ENCODE data around the gene UNC79.

Gene UNC79

GRCh38 chr14:93747560-93747959, 316.8 kb downstream of the UNC79 start:
- H3K4me3 ChIP-seq (ENCODE audit: extremely low read depth, insufficient read depth, low read length, poor library complexity, severe bottlenecking): no peak overlapping the region
- no peaks in the 10 kb centered on the region for H3K9me3 ChIP-seq (ENCODE audit: control insufficient read depth, low read length)
- H3K36me3 ChIP-seq (ENCODE audit: control insufficient read depth, insufficient read depth, low read length): no peaks in the 10 kb centered on the region
- peaks cover 12% of the 10 kb centered on the region for H3K4me1 ChIP-seq (ENCODE audit: control insufficient read depth, insufficient read depth, low read length, poor library complexity, severe bottlenecking)
- 100% methylated on average over 1 of the region's 1 CpG for WGBS, 2 experiments (ENCODE audit: insufficient coverage in 2 of 2)
- H3K27ac ChIP-seq (ENCODE audit: low read depth, low read length, severe bottlenecking): no peak overlapping the region

- Histone ChIP-seq H3K27ac (ENCODE audit: low read depth, low read length, severe bottlenecking) (peak overlapping the region; percentile 49), H3K4me1 (ENCODE audit: control insufficient read depth, insufficient read depth, low read length, poor library complexity, severe bottlenecking) (peaks cover 12% of the 10 kb centered on the region), H3K4me3 (ENCODE audit: extremely low read depth, insufficient read depth, low read length, poor library complexity, severe bottlenecking) (no peak overlapping the region), H3K36me3 (ENCODE audit: control insufficient read depth, insufficient read depth, low read length) (no peaks in the 10 kb centered on the region), H3K9me3 (ENCODE audit: control insufficient read depth, low read length) (no peaks in the 10 kb centered on the region)
- 83 to 86% methylated on average over 22 to 24 of the region's 25 CpGs for WGBS, 2 experiments (ENCODE audit: insufficient coverage in 2 of 2)
Measured at GRCh38 chr14:93748208-93749075, 317.7 kb downstream of the UNC79 start.

- 89 to 96% methylated on average over 8 of the region's 8 CpGs for WGBS, 2 experiments (ENCODE audit: insufficient coverage in 2 of 2)
- no peaks in the 10 kb centered on the region for H3K36me3 ChIP-seq (ENCODE audit: control insufficient read depth, insufficient read depth, low read length)
- no peaks in the 10 kb centered on the region for H3K9me3 ChIP-seq (ENCODE audit: control insufficient read depth, low read length)
- peaks cover 12% of the 10 kb centered on the region for H3K4me1 ChIP-seq (ENCODE audit: control insufficient read depth, insufficient read depth, low read length, poor library complexity, severe bottlenecking)
- H3K27ac ChIP-seq (ENCODE audit: low read depth, low read length, severe bottlenecking): no peak overlapping the region
- H3K4me3 ChIP-seq (ENCODE audit: extremely low read depth, insufficient read depth, low read length, poor library complexity, severe bottlenecking): no peak overlapping the region
Measured at GRCh38 chr14:93749076-93749420, 318.3 kb downstream of the UNC79 start.

GRCh38 chr14:93751946-93752655, 321.4 kb downstream of the UNC79 start:
- Histone ChIP-seq H3K4me1 (ENCODE audit: control insufficient read depth, insufficient read depth, low read length, poor library complexity, severe bottlenecking) (no peaks in the 10 kb centered on the region), H3K4me3 (ENCODE audit: extremely low read depth, insufficient read depth, low read length, poor library complexity, severe bottlenecking) (no peak overlapping the region), H3K36me3 (ENCODE audit: control insufficient read depth, insufficient read depth, low read length) (no peaks in the 10 kb centered on the region), H3K9me3 (ENCODE audit: control insufficient read depth, low read length) (no peaks in the 10 kb centered on the region), H3K27ac (ENCODE audit: low read depth, low read length, severe bottlenecking) (no peak overlapping the region)
- 87 to 89% methylated on average over 10 to 13 of the region's 19 CpGs for WGBS, 2 experiments (ENCODE audit: insufficient coverage in 2 of 2)

GRCh38 chr14:93752980-93753561, 322.3 kb downstream of the UNC79 start:
- Histone ChIP-seq H3K4me1 (ENCODE audit: control insufficient read depth, insufficient read depth, low read length, poor library complexity, severe bottlenecking) (no peaks in the 10 kb centered on the region), H3K9me3 (ENCODE audit: control insufficient read depth, low read length) (no peaks in the 10 kb centered on the region), H3K27ac (ENCODE audit: low read depth, low read length, severe bottlenecking) (no peak overlapping the region), H3K36me3 (ENCODE audit: control insufficient read depth, insufficient read depth, low read length) (no peaks in the 10 kb centered on the region), H3K4me3 (ENCODE audit: extremely low read depth, insufficient read depth, low read length, poor library complexity, severe bottlenecking) (no peak overlapping the region)
- WGBS, 2 experiments (ENCODE audit: insufficient coverage in 2 of 2): 100% methylated on average over 2 to 3 of the region's 4 CpGs

- no peak overlapping the region for H3K27ac ChIP-seq (ENCODE audit: low read depth, low read length, severe bottlenecking)
- no peaks in the 10 kb centered on the region for H3K36me3 ChIP-seq (ENCODE audit: control insufficient read depth, insufficient read depth, low read length)
- 95 to 99% methylated on average over 8 of the region's 8 CpGs for WGBS, 2 experiments (ENCODE audit: insufficient coverage in 2 of 2)
- no peak overlapping the region for H3K4me3 ChIP-seq (ENCODE audit: extremely low read depth, insufficient read depth, low read length, poor library complexity, severe bottlenecking)
- H3K9me3 ChIP-seq (ENCODE audit: control insufficient read depth, low read length): no peaks in the 10 kb centered on the region
- no peaks in the 10 kb centered on the region for H3K4me1 ChIP-seq (ENCODE audit: control insufficient read depth, insufficient read depth, low read length, poor library complexity, severe bottlenecking)
Measured at GRCh38 chr14:93753647-93754046, 322.9 kb downstream of the UNC79 start.

GRCh38 chr14:93757206-93757605, 326.5 kb downstream of the UNC79 start:
- H3K36me3 ChIP-seq (ENCODE audit: control insufficient read depth, insufficient read depth, low read length): no peaks in the 10 kb centered on the region
- H3K4me1 ChIP-seq (ENCODE audit: control insufficient read depth, insufficient read depth, low read length, poor library complexity, severe bottlenecking): no peaks in the 10 kb centered on the region
- no peak overlapping the region for H3K4me3 ChIP-seq (ENCODE audit: extremely low read depth, insufficient read depth, low read length, poor library complexity, severe bottlenecking)
- 93 to 95% methylated on average over 9 to 12 of the region's 12 CpGs for WGBS, 2 experiments (ENCODE audit: insufficient coverage in 2 of 2)
- H3K9me3 ChIP-seq (ENCODE audit: control insufficient read depth, low read length): no peaks in the 10 kb centered on the region
- no peak overlapping the region for H3K27ac ChIP-seq (ENCODE audit: low read depth, low read length, severe bottlenecking)
